ENCODE results near the gene LRFN3. TPM values are rescaled to one million over a fixed set of nuclear protein-coding genes. Genes with fewer than 3 reads are reported as not detected.
A peak's percentile ranks its signal among the peaks of the same experiment; 100 is the strongest.

Gene LRFN3
- total and polyA plus RNA-seq, 2 of the 4 experiments (the other 2 are of a cell fraction) = 0.36 to 4.8 TPM

GRCh38 chr19:35975608-35976214 lies 39.5 kb downstream of the LRFN3 start:
- Histone ChIP-seq H2BK15ac (ENCODE audit: low read depth, low read length) (no peak overlapping the region), H2AK5ac (ENCODE audit: low read depth, low read length) (no peak overlapping the region), H3K27ac (ENCODE audit: insufficient read depth, low read length) (no peak overlapping the region), H4K5ac (ENCODE audit: low read depth, low read length) (no peak overlapping the region), H3K36me3 (ENCODE audit: control insufficient read depth, insufficient read depth, low read length) (no peaks in the 10 kb centered on the region), H2BK120ac (ENCODE audit: low read depth, low read length) (no peak overlapping the region), H3K9ac (ENCODE audit: low read depth, low read length) (no peak overlapping the region), H4K91ac (ENCODE audit: insufficient read depth, low read depth, low read length) (no peak overlapping the region), H4K20me1 (ENCODE audit: insufficient read depth, low read length) (no peaks in the 10 kb centered on the region), H2BK20ac (ENCODE audit: low read depth, low read length) (no peak overlapping the region), H3K4me3 (ENCODE audit: insufficient read depth, low read depth, low read length) (no peak overlapping the region), H3K9me1 (ENCODE audit: insufficient read depth, low read length) (no peaks in the 10 kb centered on the region), H4K8ac (ENCODE audit: low read depth in 2 of 2, low read length in 2 of 2) (no peak overlapping the region), H2AFZ (replicated peaks; ENCODE audit: low read length, poor library complexity) (no peak overlapping the region), H2BK5ac (ENCODE audit: low read depth, low read length, poor library complexity, severe bottlenecking) (no peak overlapping the region), H3K23ac (ENCODE audit: low read depth, low read length) (no peak overlapping the region), H3K4me2 (ENCODE audit: low read depth, low read length) (no peak overlapping the region), H3K4me1 (ENCODE audit: control insufficient read depth, insufficient read depth, low read length) (no peaks in the 10 kb centered on the region), H3K56ac (ENCODE audit: extremely low read depth, insufficient read depth, low read length) (no peak overlapping the region), H3K27me3 (ENCODE audit: control insufficient read depth, insufficient read depth, low read length) (peaks cover 9% of the 10 kb centered on the region), H2AK9ac (replicated peaks; ENCODE audit: low read depth, low read length, poor library complexity) (no peak overlapping the region), H3K14ac (replicated peaks; ENCODE audit: low read depth, low read length) (no peak overlapping the region), H3K4ac (ENCODE audit: low read depth, low read length) (no peak overlapping the region), H3K79me1 (ENCODE audit: low read depth in 1 of 2, low read length in 2 of 2) (no peaks in the 10 kb centered on the region), H3K18ac (ENCODE audit: low read depth, low read length) (no peak overlapping the region), H3K9me3 (ENCODE audit: control insufficient read depth, insufficient read depth, low read length) (no peaks in the 10 kb centered on the region)
- 14% methylated on average over 1 of the region's 5 CpGs; no CpG with 5 or more reads in 1 of the 2 experiments for WGBS, 2 experiments (ENCODE audit: extremely low coverage in 2 of 2, insufficient read length in 1 of 2)
- intact Hi-C loops (cut with micrococcal nuclease) = loop anchor here (1.0 kb wide), 1 partner anchor 12 kb away; no protein-coding TSS in a partner anchor
- no TSS peak for BruUV-seq (replicated peaks)
- peak; percentile 60; the same call in 1 of the 2 replicates for ATAC-seq (ENCODE audit: low read depth)
- DNase-seq = peak; percentile 26
- no peak for TF ChIP-seq RFX5 (IDR thresholded peaks at IDR 0.05; ENCODE audit: low read depth, low read length)
- no peak for TF ChIP-seq BHLHE40 (IDR thresholded peaks at IDR 0.05; ENCODE audit: low read depth, low read length)
- no peak for TF ChIP-seq USF2 (IDR thresholded peaks at IDR 0.05; ENCODE audit: low read depth, low read length)
- TF ChIP-seq MXI1 (IDR thresholded peaks at IDR 0.05; ENCODE audit: borderline replicate concordance, low read depth, low read length) = no peak
- in situ Hi-C loops (cut with MboI; ENCODE audit: low sequenced_read_pairs) = no loop called here
- ChIA-PET POLR2A (ENCODE audit: unreplicated experiment) (no interaction called here), CTCF (no interaction called here)
- dilution Hi-C loops (cut with HindIII; ENCODE audit: low sequenced_read_pairs, unreplicated experiment) = no loop called here
